ENCODE results near the gene PEAR1.

Gene PEAR1

DNA sequence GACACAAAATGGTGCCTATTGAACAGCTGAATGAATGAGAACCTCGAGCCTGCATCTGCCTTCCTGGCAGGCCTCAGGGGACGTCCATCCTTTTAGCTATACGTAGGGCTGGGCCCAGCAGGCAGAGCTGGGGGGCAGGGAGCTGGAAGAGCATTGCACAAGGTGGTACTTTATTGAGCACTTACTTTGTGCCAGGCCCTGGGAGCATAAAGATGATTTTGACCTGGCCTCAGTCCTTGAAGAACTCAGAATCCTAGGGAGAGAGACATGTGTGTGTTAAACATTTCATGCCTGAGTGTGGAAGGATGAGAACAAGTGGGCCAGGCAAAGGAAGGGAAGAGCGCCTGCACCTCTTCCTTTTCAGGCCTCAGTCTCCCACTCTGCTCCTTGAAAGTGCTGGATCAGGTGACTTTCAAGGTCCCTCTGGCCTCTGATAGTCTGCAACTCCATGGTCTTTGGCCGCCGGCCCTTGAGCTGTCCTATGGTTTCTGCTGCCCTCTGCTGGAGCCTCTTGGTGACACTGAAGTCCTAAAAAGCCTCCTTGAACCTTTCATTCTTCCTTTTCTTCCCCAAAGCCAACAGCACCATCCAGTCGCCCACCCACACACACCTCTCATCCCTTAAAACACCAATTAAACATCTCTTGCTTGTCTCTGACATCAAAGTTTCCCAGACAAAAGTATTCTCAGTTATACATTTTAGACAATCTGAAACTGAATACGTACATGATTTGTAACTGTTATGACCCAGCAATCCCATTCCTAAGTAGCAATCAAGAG lies 3.5 kb upstream of the PEAR1 start:
- peak overlapping the region in 2 of 3 experiments; percentile 8 to 30 for H3K27ac Mint-ChIP-seq
- TF ChIP-seq, protein P1, sequence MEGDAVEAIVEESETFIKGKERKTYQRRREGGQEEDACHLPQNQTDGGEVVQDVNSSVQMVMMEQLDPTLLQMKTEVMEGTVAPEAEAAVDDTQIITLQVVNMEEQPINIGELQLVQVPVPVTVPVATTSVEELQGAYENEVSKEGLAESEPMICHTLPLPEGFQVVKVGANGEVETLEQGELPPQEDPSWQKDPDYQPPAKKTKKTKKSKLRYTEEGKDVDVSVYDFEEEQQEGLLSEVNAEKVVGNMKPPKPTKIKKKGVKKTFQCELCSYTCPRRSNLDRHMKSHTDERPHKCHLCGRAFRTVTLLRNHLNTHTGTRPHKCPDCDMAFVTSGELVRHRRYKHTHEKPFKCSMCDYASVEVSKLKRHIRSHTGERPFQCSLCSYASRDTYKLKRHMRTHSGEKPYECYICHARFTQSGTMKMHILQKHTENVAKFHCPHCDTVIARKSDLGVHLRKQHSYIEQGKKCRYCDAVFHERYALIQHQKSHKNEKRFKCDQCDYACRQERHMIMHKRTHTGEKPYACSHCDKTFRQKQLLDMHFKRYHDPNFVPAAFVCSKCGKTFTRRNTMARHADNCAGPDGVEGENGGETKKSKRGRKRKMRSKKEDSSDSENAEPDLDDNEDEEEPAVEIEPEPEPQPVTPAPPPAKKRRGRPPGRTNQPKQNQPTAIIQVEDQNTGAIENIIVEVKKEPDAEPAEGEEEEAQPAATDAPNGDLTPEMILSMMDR (IDR thresholded peaks at IDR 0.05; ENCODE audit: unreplicated experiment in 3 of 3) = peak; percentile 82 to 83 (median 82)
- H3K4me3 Mint-ChIP-seq = peak overlapping the region in 1 of 3 experiments; percentile 14
- peaks cover 42% of the 10 kb centered on the region for H3K27me3 Mint-ChIP-seq (ENCODE audit: low read depth)
- no peaks in the 10 kb centered on the region for H3K36me3 Mint-ChIP-seq (ENCODE audit: low read depth)
- peaks cover 45% of the 10 kb centered on the region for H3K4me1 Mint-ChIP-seq
- H3K9me3 Mint-ChIP-seq = no peaks in the 10 kb centered on the region

DNA sequence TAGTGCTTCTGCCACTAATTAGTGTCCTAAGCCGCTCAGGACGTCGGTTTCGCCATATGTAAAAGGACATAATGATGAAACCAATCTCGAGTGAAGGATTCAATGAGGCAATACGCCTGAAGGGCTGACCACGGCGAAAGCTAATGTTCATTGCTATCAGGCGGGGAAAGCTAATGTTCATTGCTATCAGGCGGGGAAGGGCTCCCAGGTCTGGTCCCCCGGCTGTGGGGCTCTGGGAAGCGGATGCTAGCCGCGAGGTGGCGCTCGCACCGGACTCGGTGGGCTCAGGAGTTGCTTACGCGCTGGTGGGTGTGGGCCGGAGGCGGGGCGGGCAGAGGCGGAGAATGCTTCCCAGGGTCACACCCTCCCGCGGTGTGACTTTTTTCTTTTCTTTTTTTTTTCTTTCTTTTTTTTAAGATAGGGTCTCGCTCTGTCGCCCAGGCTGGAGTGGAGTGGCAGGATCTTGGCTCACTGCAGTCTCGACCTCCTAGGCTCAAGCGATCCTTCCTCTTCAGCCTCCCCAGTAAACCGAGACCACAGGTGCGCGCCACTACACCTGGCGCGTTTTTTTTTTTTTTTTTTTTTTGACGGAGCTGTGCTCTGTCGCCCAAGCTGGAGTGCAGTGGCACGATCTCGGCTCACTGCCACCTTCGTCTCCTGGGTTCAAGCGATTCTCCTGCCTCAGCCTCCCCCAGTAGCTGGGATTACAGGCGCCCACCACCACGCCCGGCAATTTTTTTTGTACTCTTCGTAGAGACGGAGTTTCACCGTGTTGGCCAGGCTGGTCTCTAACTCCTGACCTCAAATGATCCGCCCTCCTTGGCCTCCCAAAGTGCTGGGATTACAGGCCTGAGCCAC lies 1.1 kb upstream of the PEAR1 start:
- H3K36me3 Mint-ChIP-seq (ENCODE audit: low read depth) = no peaks in the 10 kb centered on the region
- H3K4me3 Mint-ChIP-seq = peak overlapping the region; percentile 73 to 79 (median 75)
- H3K27me3 Mint-ChIP-seq (ENCODE audit: low read depth) = peaks cover 56% of the 10 kb centered on the region
- TF ChIP-seq, protein P1 (IDR thresholded peaks at IDR 0.05; ENCODE audit: unreplicated experiment in 3 of 3) = peak; percentile 78 to 94 (median 86)
- H3K9me3 Mint-ChIP-seq = no peaks in the 10 kb centered on the region
- peak overlapping the region in 2 of 3 experiments; percentile 52 to 74 for H3K27ac Mint-ChIP-seq
- peaks cover 41% of the 10 kb centered on the region for H3K4me1 Mint-ChIP-seq

DNA sequence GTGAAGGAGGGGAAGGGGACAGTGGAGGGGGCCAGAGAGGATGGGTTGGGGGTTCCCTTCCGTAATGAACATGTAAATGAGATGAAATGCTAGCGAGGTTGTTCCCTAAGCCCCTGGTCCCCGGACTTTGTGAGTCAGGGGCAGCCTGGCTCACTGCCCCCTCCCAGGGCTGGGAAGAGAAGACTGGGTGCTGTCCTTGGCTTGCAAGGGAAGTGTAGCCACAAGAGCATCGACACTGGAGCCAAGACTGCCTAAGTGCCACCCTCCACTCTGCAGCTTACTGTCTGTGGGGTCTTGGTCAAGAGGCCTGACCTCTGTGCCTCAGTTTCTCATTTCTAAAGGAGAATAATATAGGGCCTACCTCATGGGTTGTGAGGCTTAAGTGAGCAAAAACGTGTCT lies 483 bp downstream of the PEAR1 start:
- TF ChIP-seq, protein P1 (IDR thresholded peaks at IDR 0.05; ENCODE audit: unreplicated experiment in 3 of 3) = no peak
- Mint-ChIP-seq H3K27me3 (ENCODE audit: low read depth) (peaks cover 56% of the 10 kb centered on the region), H3K4me1 (peaks cover 49% of the 10 kb centered on the region), H3K9me3 (no peaks in the 10 kb centered on the region), H3K4me3 (peak overlapping the region; percentile 75 to 79 (median 78)), H3K27ac (peak overlapping the region; percentile 79 to 94 (median 83)), H3K36me3 (ENCODE audit: low read depth) (no peaks in the 10 kb centered on the region)

DNA sequence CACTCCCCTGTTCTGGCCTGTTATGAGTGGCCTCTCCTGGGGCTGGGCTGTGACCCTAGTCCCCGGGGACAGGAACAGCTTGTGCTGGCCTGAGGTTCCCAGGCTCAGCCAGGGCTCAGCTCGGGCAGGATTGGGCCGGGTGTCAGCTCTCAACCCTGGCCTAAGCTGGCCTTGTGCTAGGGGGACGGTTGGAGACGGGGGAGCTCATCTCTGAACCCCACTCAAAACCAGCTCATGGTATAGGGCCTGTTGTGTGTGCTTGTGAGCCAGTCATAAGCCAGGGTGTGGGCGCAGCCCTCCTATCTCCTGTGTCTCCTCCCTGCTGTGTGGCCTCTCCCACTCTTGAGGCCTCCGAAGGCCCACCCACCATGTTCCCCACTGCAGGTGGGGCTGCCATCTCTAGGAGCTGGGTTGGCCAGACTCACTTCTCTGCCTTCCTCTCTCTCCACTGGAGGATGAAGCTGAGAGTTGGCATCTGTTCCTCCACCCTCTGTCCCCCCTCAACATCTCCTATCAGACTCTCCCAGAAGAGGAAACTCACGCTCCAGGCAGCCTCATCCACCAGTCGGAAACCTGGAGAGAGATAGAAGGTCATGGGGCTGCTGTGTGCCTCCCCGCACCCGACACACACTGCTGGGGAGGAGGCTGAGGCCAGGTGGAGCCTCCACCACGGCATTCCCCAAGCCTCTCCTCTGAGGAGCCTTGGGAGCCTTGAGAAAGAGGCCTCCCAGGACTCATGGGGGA lies 1.4 kb downstream of the PEAR1 start:
- Mint-ChIP-seq H3K27me3 (ENCODE audit: low read depth) (peaks cover 56% of the 10 kb centered on the region), H3K27ac (peak overlapping the region; percentile 83 to 94 (median 83)), H3K4me3 (peak overlapping the region; percentile 58 to 78 (median 72)), H3K9me3 (no peaks in the 10 kb centered on the region), H3K4me1 (peaks cover 50% of the 10 kb centered on the region), H3K36me3 (ENCODE audit: low read depth) (no peaks in the 10 kb centered on the region)
- TF ChIP-seq, protein P1 (IDR thresholded peaks at IDR 0.05; ENCODE audit: unreplicated experiment in 3 of 3) = no peak

DNA sequence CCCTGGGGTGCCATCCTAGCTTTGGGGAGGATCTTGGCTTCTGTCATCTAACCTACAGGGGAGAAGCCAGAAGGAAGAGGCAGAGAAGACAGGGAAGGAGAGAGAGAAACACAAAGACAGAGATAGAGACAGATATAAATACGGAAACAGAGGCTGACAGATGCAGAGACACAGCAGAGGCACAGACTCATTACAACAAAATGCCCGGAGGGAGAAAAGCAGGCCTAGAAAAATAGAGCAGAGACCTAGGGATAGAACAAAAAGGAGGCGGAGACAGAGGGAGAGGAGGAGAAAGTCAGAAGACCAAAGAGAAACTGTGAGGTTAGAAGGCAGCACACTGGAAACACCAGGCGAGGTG lies 1.9 kb downstream of the PEAR1 start:
- Mint-ChIP-seq H3K4me1 (peaks cover 50% of the 10 kb centered on the region), H3K9me3 (no peaks in the 10 kb centered on the region), H3K4me3 (peak overlapping the region; percentile 58 to 78 (median 72)), H3K27me3 (ENCODE audit: low read depth) (peaks cover 50% of the 10 kb centered on the region), H3K27ac (peak overlapping the region; percentile 83 to 94 (median 83)), H3K36me3 (ENCODE audit: low read depth) (no peaks in the 10 kb centered on the region)
- TF ChIP-seq, protein P1 (IDR thresholded peaks at IDR 0.05; ENCODE audit: unreplicated experiment in 3 of 3) = no peak

Data from nephron (organoid).